HEK293 (cell line): ENCODE results near the gene RPL22.
A peak's percentile ranks its signal among the peaks of the same experiment; 100 is the strongest.

Source experiments
- HOXA7 ChIP-seq: sonication (generic); formaldehyde crosslinking; IDR thresholded peaks from 2 replicates; pipeline ENCODE4 v1.8.1; 2022; ENCODE audit warnings: missing genetic modification reagents, borderline replicate concordance
- HOXD13 ChIP-seq: sonication (generic); formaldehyde crosslinking; IDR thresholded peaks from 2 replicates; pipeline ENCODE4 v1.8.0; 2022; ENCODE audit warnings: missing genetic modification reagents, borderline replicate concordance
- KLF16 ChIP-seq: fragments of 450-650 bp; formaldehyde crosslinking; IDR thresholded peaks from 2 replicates; pipeline ENCODE4 v1.5.1; 2017; ENCODE audit warnings: missing biosample characterization, missing genetic modification characterization
- PRDM6 ChIP-seq: fragments of 450-650 bp; formaldehyde crosslinking; IDR thresholded peaks from 2 replicates; pipeline ENCODE4 v1.5.1; 2017; ENCODE audit warnings: missing biosample characterization, missing genetic modification characterization
- ZBTB17 ChIP-seq: fragments of 450-650 bp; formaldehyde crosslinking; IDR thresholded peaks from 2 replicates; pipeline ENCODE4 v1.5.1; 2016; ENCODE audit warnings: missing biosample characterization, missing genetic modification characterization
- ZBTB20 ChIP-seq: fragments of 450-650 bp; formaldehyde crosslinking; IDR thresholded peaks from 2 replicates; pipeline ENCODE4 v1.5.1; 2016; ENCODE audit warnings: missing biosample characterization, missing genetic modification characterization
- ZBTB7A ChIP-seq: fragments of 450-650 bp; formaldehyde crosslinking; IDR thresholded peaks from 2 replicates; pipeline ENCODE4 v1.5.1; 2016; ENCODE audit warnings: low read depth, missing biosample characterization, missing genetic modification characterization
- ZBTB8A ChIP-seq: fragments of 450-650 bp; formaldehyde crosslinking; IDR thresholded peaks from 2 replicates; pipeline ENCODE4 v1.5.1; 2016; ENCODE audit warnings: missing biosample characterization, missing genetic modification characterization
- ZFP3 ChIP-seq: fragments of 450-650 bp; formaldehyde crosslinking; IDR thresholded peaks from 2 replicates; pipeline ENCODE4 v1.5.1; 2016; ENCODE audit warnings: low read depth, missing biosample characterization, missing genetic modification characterization
- ZFP41 ChIP-seq: fragments of 450-650 bp; formaldehyde crosslinking; IDR thresholded peaks from 2 replicates; pipeline ENCODE4 v1.5.1; 2016; ENCODE audit warnings: missing biosample characterization, missing genetic modification characterization, borderline replicate concordance
- ZFP69B ChIP-seq: fragments of 450-650 bp; formaldehyde crosslinking; IDR thresholded peaks from 2 replicates; pipeline ENCODE4 v1.5.1; 2016; ENCODE audit warnings: missing biosample characterization, missing genetic modification characterization
- ZNF138 ChIP-seq: fragments of 450-650 bp; formaldehyde crosslinking; IDR thresholded peaks from 2 replicates; pipeline ENCODE4 v1.5.1; 2016; ENCODE audit warnings: missing biosample characterization, missing genetic modification characterization, borderline replicate concordance
- ZNF146 ChIP-seq: fragments of 450-650 bp; formaldehyde crosslinking; IDR thresholded peaks from 2 replicates; pipeline ENCODE4 v1.5.1; 2016; ENCODE audit warnings: missing biosample characterization, missing genetic modification characterization
- ZNF157 ChIP-seq: fragments of 450-650 bp; formaldehyde crosslinking; IDR thresholded peaks from 2 replicates; pipeline ENCODE4 v1.5.1; 2016; ENCODE audit warnings: missing biosample characterization, missing genetic modification characterization
- ZNF174 ChIP-seq: fragments of 450-650 bp; formaldehyde crosslinking; IDR thresholded peaks from 2 replicates; pipeline ENCODE4 v1.5.0; 2017; ENCODE audit warnings: missing biosample characterization, mild to moderate bottlenecking, missing genetic modification characterization
- ZNF248 ChIP-seq: fragments of 450-650 bp; formaldehyde crosslinking; IDR thresholded peaks from 2 replicates; pipeline ENCODE4 v1.5.1; 2017; ENCODE audit warnings: missing biosample characterization, missing genetic modification characterization
- ZNF26 ChIP-seq: fragments of 450-650 bp; formaldehyde crosslinking; IDR thresholded peaks from 2 replicates; pipeline ENCODE4 v1.5.1; 2016; ENCODE audit warnings: missing biosample characterization, missing genetic modification characterization
- ZNF354C ChIP-seq: fragments of 450-650 bp; formaldehyde crosslinking; IDR thresholded peaks from 2 replicates; pipeline ENCODE4 v1.5.1; 2016; ENCODE audit warnings: missing biosample characterization, missing genetic modification characterization, low read depth, borderline replicate concordance
- ZNF366 ChIP-seq: fragments of 450-650 bp; formaldehyde crosslinking; conservative IDR thresholded peaks from 2 replicates; pipeline ENCODE4 v1.5.1; 2016; ENCODE audit warnings: missing biosample characterization, missing genetic modification characterization
- ZNF394 ChIP-seq: fragments of 450-650 bp; formaldehyde crosslinking; IDR thresholded peaks from 2 replicates; pipeline ENCODE4 v1.5.1; 2016; ENCODE audit warnings: missing biosample characterization, missing genetic modification characterization, mild to moderate bottlenecking, moderate library complexity, borderline replicate concordance
- ZNF473 ChIP-seq: fragments of 450-650 bp; formaldehyde crosslinking; IDR thresholded peaks from 2 replicates; pipeline ENCODE4 v1.5.1; 2017; ENCODE audit warnings: missing biosample characterization, missing genetic modification characterization
- ZNF514 ChIP-seq: fragments of 450-650 bp; formaldehyde crosslinking; IDR thresholded peaks from 2 replicates; pipeline ENCODE4 v1.5.1; 2016; ENCODE audit warnings: missing biosample characterization, missing genetic modification characterization
- ZNF548 ChIP-seq: fragments of 450-650 bp; formaldehyde crosslinking; IDR thresholded peaks from 2 replicates; pipeline ENCODE4 v1.5.1; 2016; ENCODE audit warnings: missing biosample characterization, missing genetic modification characterization
- ZNF555 ChIP-seq: fragments of 450-650 bp; formaldehyde crosslinking; conservative IDR thresholded peaks from 2 replicates; pipeline ENCODE4 v1.5.1; 2017; ENCODE audit warnings: missing biosample characterization, mild to moderate bottlenecking, missing genetic modification characterization, inconsistent platforms
- ZNF623 ChIP-seq: fragments of 450-650 bp; formaldehyde crosslinking; IDR thresholded peaks from 2 replicates; pipeline ENCODE4 v1.5.1; 2016; ENCODE audit warnings: missing biosample characterization, missing genetic modification characterization
- ZNF624 ChIP-seq: fragments of 450-650 bp; formaldehyde crosslinking; IDR thresholded peaks from 2 replicates; pipeline ENCODE4 v1.5.1; 2017; ENCODE audit warnings: missing biosample characterization, missing genetic modification characterization
- ZNF654 ChIP-seq: fragments of 450-650 bp; formaldehyde crosslinking; IDR thresholded peaks from 2 replicates; pipeline ENCODE4 v1.5.1; 2016; ENCODE audit warnings: low read depth, missing biosample characterization, missing genetic modification characterization
- ZNF692 ChIP-seq: fragments of 450-650 bp; formaldehyde crosslinking; IDR thresholded peaks from 2 replicates; pipeline ENCODE4 v1.5.1; 2016; ENCODE audit warnings: missing biosample characterization, missing genetic modification characterization
- ZNF76 ChIP-seq: fragments of 450-650 bp; formaldehyde crosslinking; IDR thresholded peaks from 2 replicates; pipeline ENCODE4; 2016; ENCODE audit warnings: low read depth, missing biosample characterization, missing genetic modification characterization, borderline replicate concordance
- ZNF768 ChIP-seq: fragments of 450-650 bp; formaldehyde crosslinking; IDR thresholded peaks from 2 replicates; pipeline ENCODE4 v1.5.1; 2018; ENCODE audit warnings: missing biosample characterization, mild to moderate bottlenecking, missing genetic modification characterization
- ZSCAN16 ChIP-seq: fragments of 450-650 bp; formaldehyde crosslinking; IDR thresholded peaks from 2 replicates; pipeline ENCODE4 v1.5.1; 2016; ENCODE audit warnings: missing biosample characterization, missing genetic modification characterization
- ZSCAN5A ChIP-seq: fragments of 450-650 bp; formaldehyde crosslinking; IDR thresholded peaks from 2 replicates; pipeline ENCODE4 v1.5.1; 2016; ENCODE audit warnings: missing biosample characterization, missing genetic modification characterization
- TF ChIP-seq, protein P1 (sequence below): fragments of 450-650 bp; formaldehyde crosslinking; IDR thresholded peaks from 2 replicates; pipeline ENCODE4 v1.5.1; 2016; ENCODE audit warnings: missing biosample characterization, missing genetic modification characterization
- TF ChIP-seq, protein P2 (sequence below): fragments of 450-650 bp; formaldehyde crosslinking; IDR thresholded peaks from 2 replicates; pipeline ENCODE4 v1.5.1; 2016; ENCODE audit warnings: missing biosample characterization, missing genetic modification characterization

Gene RPL22

GRCh38 chr1:6205849-6206519, 6.6 kb upstream of the RPL22 start, which contains the start of gene RNF207 (continued):
- TF ChIP-seq KLF16 (peak; percentile 79), ZNF623 (tag by site-specific recombination) (no peak), ZNF548 (tag by site-specific recombination) (no peak), ZNF138 (tag by site-specific recombination) (no peak), ZNF624 (tag by site-specific recombination) (no peak), ZNF248 (tag by site-specific recombination) (no peak), ZNF146 (tag by site-specific recombination) (no peak), ZBTB17 (tag by site-specific recombination) (peak; percentile 76; the same call in 1 of the 2 replicates), ZNF26 (tag by site-specific recombination) (no peak), HOXD13 (CRISPR knock-in tag) (no peak), ZNF514 (tag by site-specific recombination) (no peak), ZNF174 (tag by site-specific recombination) (no peak), ZSCAN16 (tag by site-specific recombination) (0 out of 2 replicates have a peak, but pooled peaks have one; percentile 22), ZNF654 (tag by site-specific recombination) (no peak), PRDM6 (tag by site-specific recombination) (no peak), ZNF157 (tag by site-specific recombination) (no peak), ZBTB8A (tag by site-specific recombination) (peak; percentile 22; the same call in 1 of the 2 replicates), ZSCAN5A (tag by site-specific recombination) (no peak), ZFP3 (tag by site-specific recombination) (no peak), ZNF354C (tag by site-specific recombination) (no peak), ZNF366 (tag by site-specific recombination) (no peak), ZNF768 (no peak), ZNF692 (tag by site-specific recombination) (peak; percentile 30; the same call in 1 of the 2 replicates), ZNF555 (tag by site-specific recombination) (no peak), ZFP69B (tag by site-specific recombination) (0 out of 2 replicates have a peak, but pooled peaks have one; percentile 12), ZNF473 (no peak), ZBTB20 (tag by site-specific recombination) (peak; percentile 82; the same call in 1 of the 2 replicates), HOXA7 (CRISPR knock-in tag) (no peak), ZFP41 (tag by site-specific recombination) (no peak), ZNF76 (tag by site-specific recombination) (peak; percentile 80), ZBTB7A (tag by site-specific recombination) (no peak), ZNF394 (peak; percentile 63; the same call in 1 of the 2 replicates)
- TF ChIP-seq, protein P1, sequence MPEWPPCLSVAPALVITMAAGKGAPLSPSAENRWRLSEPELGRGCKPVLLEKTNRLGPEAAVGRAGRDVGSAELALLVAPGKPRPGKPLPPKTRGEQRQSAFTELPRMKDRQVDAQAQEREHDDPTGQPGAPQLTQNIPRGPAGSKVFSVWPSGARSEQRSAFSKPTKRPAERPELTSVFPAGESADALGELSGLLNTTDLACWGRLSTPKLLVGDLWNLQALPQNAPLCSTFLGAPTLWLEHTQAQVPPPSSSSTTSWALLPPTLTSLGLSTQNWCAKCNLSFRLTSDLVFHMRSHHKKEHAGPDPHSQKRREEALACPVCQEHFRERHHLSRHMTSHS (tag by site-specific recombination), result no peak
- TF ChIP-seq, protein P2, sequence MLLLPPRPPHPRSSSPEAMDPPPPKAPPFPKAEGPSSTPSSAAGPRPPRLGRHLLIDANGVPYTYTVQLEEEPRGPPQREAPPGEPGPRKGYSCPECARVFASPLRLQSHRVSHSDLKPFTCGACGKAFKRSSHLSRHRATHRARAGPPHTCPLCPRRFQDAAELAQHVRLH (tag by site-specific recombination), result 0 out of 2 replicates have a peak, but pooled peaks have one; percentile 2
